Left ventricle myocardium superior (tissue), 1 donor: Measurements from ENCODE around the gene MOCOS. TPM values are rescaled to one million over a fixed set of nuclear protein-coding genes. Genes with fewer than 3 reads are reported as not detected.
"Not testable (repeated sequence)": the region's sequence is repeated elsewhere in the genome, so short reads cannot be mapped to it uniquely, and the experiment has no call there.

Source experiments
- ATAC-seq: fragments of 200-7000 bp; cut with Tn5 transposase; one replicate; pipeline ENCODE4 v1.9.1; 2020; ENCODE audit warnings: mild to moderate bottlenecking, moderate library complexity
- DNase-seq: peaks from one replicate; pipeline ENCODE4 v3.0.0-alpha.2; 2020
- intact Hi-C: fragments of 100-400 bp; cut with micrococcal nuclease; formaldehyde crosslinking; loops from one replicate; pipeline ENCODE4 v1.11.0; 2022
- long read RNA-seq: library from polyadenylated mRNA; unstranded; transcript quantifications from one replicate; pipeline ENCODE4 v2.0.0, GENCODE V29; 2021
- total RNA-seq: library from RNA; stranded (reverse); fragmentation: NEBNext Ultra II Directional; extraction: Animal tissue kit (Norgen Biotek cat#: 25700); gene quantifications from one replicate; pipeline ENCODE4 v1.2.1, GENCODE V29; 2021
- donor health status: DM: no; HTN: yes; CAD: no; lungs with severe emphysema.

The MOCOS gene
- total RNA-seq: 0.27 TPM
- long read RNA-seq: 0 reads

DNA sequence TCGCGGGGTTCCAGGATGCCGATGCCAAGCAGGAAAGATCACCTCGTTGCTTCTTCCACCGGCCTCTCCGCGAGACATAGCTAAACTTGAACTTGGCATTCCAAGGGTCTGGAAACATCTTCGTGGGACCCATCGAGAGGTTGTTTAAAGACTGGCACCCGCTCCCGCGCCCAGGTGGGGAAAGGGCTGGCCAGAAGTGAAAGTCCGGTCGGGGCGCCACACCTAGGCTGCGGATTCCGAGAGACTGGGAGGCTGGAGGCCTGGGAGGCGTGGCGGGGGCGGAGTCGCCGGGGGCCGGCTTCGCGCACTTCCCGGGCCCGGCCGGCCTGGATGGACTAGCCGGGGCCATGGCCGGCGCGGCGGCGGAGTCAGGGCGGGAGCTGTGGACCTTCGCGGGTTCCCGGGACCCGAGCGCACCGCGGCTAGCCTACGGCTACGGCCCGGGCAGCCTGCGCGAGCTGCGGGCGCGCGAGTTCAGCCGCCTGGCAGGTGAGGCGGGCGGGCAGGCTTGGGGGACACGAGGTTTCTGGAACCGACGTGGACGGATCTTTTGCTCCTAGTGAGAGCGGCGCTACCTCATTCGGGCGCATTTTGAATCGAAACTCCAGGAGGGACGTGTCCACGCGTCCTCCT is at the start of gene MOCOS:
Gene MOCOS (plus strand): TSS at position 305 of the 633 bp plus-strand sequence. CDS start 43 bp downstream, at position 348.
- peak; percentile 88 for DNase-seq
- intact Hi-C loops: loop anchor here (10.0 kb wide), 1 partner anchor 87 kb away; no protein-coding TSS in a partner anchor
- ATAC-seq: peak; percentile 98

- intact Hi-C loops: no loop called here
- ATAC-seq: no peak
These were observed 48.1 kb upstream of the MOCOS start for GRCh38 chr18:36139245-36139644.

GRCh38 chr18:36141576-36141975 is 45.7 kb upstream of the MOCOS start:
- DNase-seq (no peak), ATAC-seq (no peak)
- intact Hi-C loops: no loop called here

More at GRCh38 chr18:36139245-36139644, 48.1 kb upstream of the MOCOS start:
- DNase-seq: no peak

DNA sequence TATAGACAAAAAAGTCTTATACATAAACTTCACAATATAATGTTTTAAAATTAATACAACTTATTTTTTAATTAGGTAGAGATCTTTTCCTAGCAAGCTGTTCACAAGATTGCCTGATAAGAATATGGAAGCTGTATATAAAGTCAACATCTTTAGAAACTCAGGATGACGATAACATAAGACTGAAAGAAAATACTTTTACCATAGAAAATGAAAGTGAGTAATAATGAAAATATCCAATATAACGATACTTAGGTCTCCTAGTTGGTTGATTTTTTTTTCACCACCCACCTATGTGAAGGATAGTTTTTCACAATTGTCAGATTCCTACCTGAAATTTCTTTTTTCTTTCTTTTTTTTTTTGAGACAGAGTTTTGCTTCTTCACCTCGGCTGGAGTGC is 44.5 kb upstream of the MOCOS start:
- no peak for DNase-seq
- intact Hi-C loops: no loop called here
- no peak for ATAC-seq

DNA sequence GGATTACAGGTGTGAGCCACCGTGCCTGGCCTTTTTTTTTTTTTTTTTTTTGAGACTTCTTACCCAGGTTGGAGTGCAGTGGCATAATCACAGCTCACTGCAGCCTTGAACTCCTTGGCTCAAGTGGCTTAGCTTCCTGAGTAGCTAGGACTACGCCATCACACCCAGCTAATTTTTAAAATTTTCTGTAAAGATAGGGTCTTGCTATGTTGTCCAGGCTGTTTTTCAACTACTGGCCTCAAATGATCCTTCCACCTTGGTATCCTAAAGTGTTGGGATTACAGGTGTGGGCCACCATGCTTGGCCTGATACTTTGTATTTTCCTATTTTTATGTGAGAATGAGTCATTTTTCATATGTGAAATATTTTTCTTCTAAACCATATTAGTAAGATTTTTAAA is 43.9 kb upstream of the MOCOS start:
- ATAC-seq (no peak), DNase-seq (no peak)
- intact Hi-C loops: no loop called here

DNA sequence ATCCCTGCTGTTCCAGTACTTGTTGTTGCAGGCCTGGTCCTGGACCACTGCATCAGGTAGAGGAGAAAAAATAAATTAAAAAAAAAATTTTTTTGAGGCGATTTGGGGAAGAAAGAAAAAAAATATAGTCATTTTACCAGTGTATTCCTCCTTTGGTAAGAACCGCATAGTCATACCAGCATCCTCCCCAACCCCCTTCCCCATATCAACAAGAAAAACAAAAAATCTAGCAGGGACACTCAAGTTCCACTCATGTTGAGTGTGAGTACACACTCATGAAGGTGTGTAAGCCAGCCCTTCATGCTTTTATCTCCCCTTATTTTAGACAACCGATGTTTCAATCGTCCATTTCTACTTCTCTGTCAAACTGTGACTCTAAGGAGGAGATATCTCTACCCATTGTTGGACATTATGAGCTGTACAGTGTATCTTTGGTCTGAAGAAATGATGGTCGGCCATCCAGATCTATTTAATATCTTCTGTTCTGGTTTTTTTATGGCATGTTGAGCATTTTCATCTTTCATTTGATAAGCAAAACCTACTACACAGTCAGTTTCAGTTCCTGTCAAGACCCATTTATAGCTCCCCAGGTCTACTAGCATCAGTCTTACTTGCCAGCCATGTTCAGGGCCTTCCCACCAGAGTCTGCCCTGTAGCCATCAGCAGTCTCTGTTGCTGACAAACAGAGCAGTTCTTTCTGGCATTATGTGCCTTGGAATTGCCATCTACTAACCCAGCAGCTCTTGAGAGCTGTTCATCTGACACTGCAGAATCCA is 37.6 kb upstream of the MOCOS start:
- ATAC-seq: no peak
- no peak for DNase-seq
- intact Hi-C loops: no loop called here

- ATAC-seq: no peak
- intact Hi-C loops: no loop called here
- no peak for DNase-seq
These were observed 34.5 kb upstream of the MOCOS start for GRCh38 chr18:36152781-36153180.

DNA sequence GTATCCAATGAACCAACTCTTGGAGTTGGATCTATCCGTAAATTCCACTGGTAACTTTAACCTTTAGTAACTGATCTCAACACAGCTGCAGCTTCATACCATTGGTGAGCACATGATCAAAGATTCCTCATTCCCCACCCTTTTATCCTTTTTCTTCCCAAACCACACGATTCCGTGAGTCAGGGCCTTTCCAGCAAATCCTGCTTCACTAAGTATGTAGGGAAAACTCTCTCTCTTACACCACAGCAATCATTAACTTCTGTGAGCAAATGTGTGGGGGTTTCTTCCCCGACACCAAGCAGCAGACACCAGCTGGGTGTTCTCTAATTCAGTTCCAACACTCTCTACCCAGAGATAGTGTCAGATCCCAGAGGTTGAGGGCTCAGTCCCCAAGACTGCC is 34.1 kb upstream of the MOCOS start:
- intact Hi-C loops: no loop called here
- DNase-seq (no peak), ATAC-seq (no peak)

GRCh38 chr18:36153771-36154170 is 33.5 kb upstream of the MOCOS start:
- intact Hi-C loops: no loop called here
- no peak for ATAC-seq
- DNase-seq: no peak

- intact Hi-C loops: no loop called here
These were observed 31.2 kb upstream of the MOCOS start for GRCh38 chr18:36155851-36156757.

GRCh38 chr18:36157441-36157840 is 29.9 kb upstream of the MOCOS start:
- ATAC-seq: no peak
- intact Hi-C loops: no loop called here

More at GRCh38 chr18:36155851-36156757, 31.2 kb upstream of the MOCOS start:
- ATAC-seq: no peak
- no peak for DNase-seq

DNA sequence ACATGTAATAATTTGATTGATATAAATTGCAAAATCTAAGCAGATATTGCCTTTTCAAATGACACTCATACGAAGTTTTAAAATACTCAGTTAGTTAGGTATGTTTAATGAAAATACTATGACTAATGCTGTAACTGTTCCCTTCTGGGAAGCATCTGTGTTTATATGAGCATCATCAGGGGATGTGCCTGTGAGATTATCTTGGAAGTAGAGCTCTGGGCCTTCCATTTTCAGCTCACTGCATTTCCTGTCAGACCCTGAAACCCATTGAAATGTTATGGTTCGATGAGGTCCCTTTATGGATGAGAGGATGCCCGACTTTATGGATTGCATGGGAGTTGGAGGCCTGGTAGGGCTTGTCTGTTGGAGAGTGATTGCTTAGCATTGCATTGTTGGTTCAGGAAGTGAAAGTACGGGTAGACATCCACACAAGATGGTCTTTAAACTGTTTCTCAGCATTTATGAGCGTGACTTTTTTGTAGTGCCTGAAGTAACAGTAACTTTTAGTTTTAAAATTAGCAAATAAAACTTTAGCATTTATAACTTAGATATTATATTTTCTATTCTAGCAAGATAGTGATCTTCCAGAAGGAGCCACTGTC is 28.9 kb upstream of the MOCOS start:
- intact Hi-C loops: no loop called here
- ATAC-seq (no peak), DNase-seq (no peak)

More at GRCh38 chr18:36157441-36157840, 29.9 kb upstream of the MOCOS start:
- DNase-seq: no peak

- ATAC-seq (no peak), DNase-seq (no peak)
- intact Hi-C loops: no loop called here
These were observed 26.3 kb upstream of the MOCOS start for GRCh38 chr18:36160959-36161371.

GRCh38 chr18:36162981-36163380 is 24.3 kb upstream of the MOCOS start:
- DNase-seq (no peak), ATAC-seq (no peak)
- intact Hi-C loops: no loop called here

GRCh38 chr18:36167692-36168218 is 19.5 kb upstream of the MOCOS start:
- intact Hi-C loops: no loop called here
- no peak for DNase-seq
- ATAC-seq: no peak

GRCh38 chr18:36168296-36168695 is 19.0 kb upstream of the MOCOS start:
- intact Hi-C loops, ATAC-seq, DNase-seq: not testable (repeated sequence)

DNA sequence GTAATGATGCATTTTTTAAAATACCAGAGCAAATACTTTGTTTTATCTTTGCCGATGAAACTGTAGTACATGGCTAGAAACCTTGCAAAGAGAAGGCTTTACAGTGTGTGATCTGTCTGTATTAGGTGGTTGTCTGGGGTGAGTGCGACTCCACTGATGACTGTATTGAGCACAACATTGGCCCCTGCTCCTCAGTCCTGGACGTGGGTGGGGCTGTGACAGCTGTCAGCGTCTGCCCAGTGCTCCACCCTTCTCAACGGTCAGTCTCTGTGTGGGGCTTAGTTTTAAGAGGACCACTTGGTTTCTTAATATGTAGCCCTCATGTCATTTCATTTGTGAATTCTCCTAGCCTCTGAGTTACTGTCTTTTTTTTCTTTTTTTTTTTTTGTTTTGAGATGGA is 17.4 kb upstream of the MOCOS start:
- DNase-seq (no peak), ATAC-seq (no peak)
- intact Hi-C loops: no loop called here

DNA sequence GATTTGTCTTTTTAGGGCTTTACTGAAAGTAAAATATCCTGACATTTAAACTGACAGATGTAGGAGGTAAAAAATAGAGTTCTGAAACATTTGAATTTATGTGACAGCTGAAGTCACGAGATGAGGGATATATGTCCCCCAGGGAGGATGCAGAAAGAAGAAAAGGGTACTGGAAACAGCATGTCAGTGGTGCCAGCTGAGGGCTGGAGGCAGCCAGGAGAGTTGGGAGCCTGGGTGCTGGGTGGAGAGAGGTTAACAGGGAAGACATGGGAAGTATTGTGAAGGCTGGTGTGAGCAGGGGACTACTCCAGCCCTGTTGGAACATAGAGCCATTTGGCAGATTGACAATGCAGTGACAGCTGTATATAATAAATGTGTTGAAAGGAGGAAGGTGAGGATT is 11.8 kb upstream of the MOCOS start:
- no peak for ATAC-seq
- intact Hi-C loops: no loop called here
- DNase-seq: no peak

GRCh38 chr18:36176177-36176584 is 11.1 kb upstream of the MOCOS start:
- no peak for ATAC-seq
- DNase-seq: no peak
- intact Hi-C loops: no loop called here
